ENCODE data around the gene ATG4B. TPM values are rescaled to one million over a fixed set of nuclear protein-coding genes. Genes with fewer than 3 reads are reported as not detected.

Gene ATG4B
- total RNA-seq, 3 donors from 2014 or later (not counting 1 experiment from before 2014, with no cell fraction given) = 106 to 171 (median 139) TPM

DNA sequence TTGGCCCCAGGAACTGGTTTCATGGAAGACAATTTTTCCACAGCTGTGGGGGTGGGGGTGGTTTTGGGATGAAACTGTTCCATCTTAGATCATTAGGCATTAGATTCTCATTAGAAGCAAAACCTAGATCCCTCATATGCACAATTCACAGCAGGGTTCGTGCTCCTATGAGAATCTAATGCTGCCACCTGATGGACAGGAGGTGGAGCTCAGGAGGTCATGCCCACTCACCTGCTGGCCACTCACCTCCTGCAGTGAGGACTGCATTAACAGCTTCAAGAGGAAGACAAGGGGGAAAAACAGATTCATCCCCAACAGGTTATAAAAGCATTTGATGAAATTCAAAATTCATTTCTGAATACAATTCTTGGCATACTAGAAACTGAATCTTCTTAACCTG lies 39.0 kb upstream of the ATG4B start:
- no peaks in the 10 kb centered on the region for H3K36me3 Mint-ChIP-seq
- no peaks in the 10 kb centered on the region for H3K9me3 Mint-ChIP-seq
- 87% methylated on average over 1 of the region's 1 CpG for WGBS (ENCODE audit: insufficient coverage)

GRCh38 chr2:241599615-241600014 lies 37.9 kb upstream of the ATG4B start:
- no peaks in the 10 kb centered on the region for H3K9me3 Mint-ChIP-seq
- intact Hi-C loops (cut with micrococcal nuclease) = no loop called here
- H3K27ac ChIP-seq (ENCODE audit: low read length) = no peak overlapping the region
- no peak overlapping the region for H3K4me3 Mint-ChIP-seq
- TF ChIP-seq CTCF (IDR thresholded peaks at IDR 0.05) = no peak
- H3K9me3 ChIP-seq (ENCODE audit: control insufficient read depth, insufficient read depth, low read length) = no peaks in the 10 kb centered on the region
- DNase-seq = no peak
- 95% methylated on average over 6 of the region's 6 CpGs for WGBS (ENCODE audit: insufficient coverage)
- H3K4me1 ChIP-seq (ENCODE audit: control insufficient read depth, insufficient read depth, low read length) = no peaks in the 10 kb centered on the region
- H3K27me3 ChIP-seq (ENCODE audit: control insufficient read depth, insufficient read depth, low read length) = no peaks in the 10 kb centered on the region
- H3K27ac Mint-ChIP-seq = no peak overlapping the region
- no peaks in the 10 kb centered on the region for H3K4me1 Mint-ChIP-seq
- no peak for ATAC-seq
- H3K27me3 Mint-ChIP-seq (ENCODE audit: low read depth in 2 of 2) = no peaks in the 10 kb centered on the region
- H3K36me3 ChIP-seq (ENCODE audit: control insufficient read depth, insufficient read depth, low read length) = peaks cover 15% of the 10 kb centered on the region
- H3K4me3 ChIP-seq (ENCODE audit: low read length) = no peak overlapping the region
- H3K36me3 Mint-ChIP-seq = no peaks in the 10 kb centered on the region

More for the DNA sequence above, 39.0 kb upstream of the ATG4B start:
- H3K27me3 Mint-ChIP-seq (ENCODE audit: low read depth in 2 of 2) = no peaks in the 10 kb centered on the region
- H3K4me1 Mint-ChIP-seq = no peaks in the 10 kb centered on the region
- peak in 1 of 3 donors; percentile 52 for ATAC-seq
- no peaks in the 10 kb centered on the region for H3K9me3 ChIP-seq (ENCODE audit: control insufficient read depth, insufficient read depth, low read length)
- H3K4me3 ChIP-seq (ENCODE audit: low read length) = no peak overlapping the region
- no peak overlapping the region for H3K27ac Mint-ChIP-seq
- H3K4me1 ChIP-seq (ENCODE audit: control insufficient read depth, insufficient read depth, low read length) = no peaks in the 10 kb centered on the region
- H3K27ac ChIP-seq (ENCODE audit: low read length) = no peak overlapping the region
- no peak overlapping the region for H3K4me3 Mint-ChIP-seq
- no peak for DNase-seq
- no peak for TF ChIP-seq CTCF (IDR thresholded peaks at IDR 0.05)
- no peaks in the 10 kb centered on the region for H3K27me3 ChIP-seq (ENCODE audit: control insufficient read depth, insufficient read depth, low read length)
- intact Hi-C loops (cut with micrococcal nuclease) = no loop called here
- peaks cover 14% of the 10 kb centered on the region for H3K36me3 ChIP-seq (ENCODE audit: control insufficient read depth, insufficient read depth, low read length)

DNA sequence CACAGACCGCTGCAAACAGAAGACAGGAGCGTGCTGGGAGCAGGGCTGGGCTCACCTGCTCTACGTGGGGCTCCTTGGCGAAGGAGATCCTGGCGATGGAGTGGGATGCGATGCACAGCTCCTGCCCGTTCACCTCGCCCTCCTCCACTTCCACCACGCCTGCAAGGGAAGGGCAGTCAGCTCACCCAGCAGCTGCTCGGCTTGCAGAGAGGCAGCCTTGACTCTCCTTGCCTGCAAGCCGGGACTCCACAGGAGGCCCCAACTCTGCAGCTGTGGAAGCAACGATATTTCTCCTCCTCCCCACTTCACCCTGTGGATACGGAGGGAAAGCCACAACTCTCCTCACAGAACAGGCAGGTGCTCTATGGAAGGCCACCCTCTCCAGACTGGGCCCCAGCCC lies 35.7 kb upstream of the ATG4B start:
- H3K36me3 ChIP-seq (ENCODE audit: control insufficient read depth, insufficient read depth, low read length) = peaks cover 21% of the 10 kb centered on the region
- ATAC-seq (no peak), DNase-seq (no peak)
- no peaks in the 10 kb centered on the region for H3K27me3 Mint-ChIP-seq (ENCODE audit: low read depth in 2 of 2)
- H3K4me1 Mint-ChIP-seq = no peaks in the 10 kb centered on the region
- no peaks in the 10 kb centered on the region for H3K4me1 ChIP-seq (ENCODE audit: control insufficient read depth, insufficient read depth, low read length)
- H3K4me3 Mint-ChIP-seq = no peak overlapping the region
- intact Hi-C loops (cut with micrococcal nuclease) = no loop called here
- H3K36me3 Mint-ChIP-seq = no peaks in the 10 kb centered on the region
- H3K27ac ChIP-seq (ENCODE audit: low read length) = no peak overlapping the region
- no peaks in the 10 kb centered on the region for H3K9me3 Mint-ChIP-seq
- no peaks in the 10 kb centered on the region for H3K9me3 ChIP-seq (ENCODE audit: control insufficient read depth, insufficient read depth, low read length)
- no peak overlapping the region for H3K4me3 ChIP-seq (ENCODE audit: low read length)
- H3K27ac Mint-ChIP-seq = no peak overlapping the region
- no peaks in the 10 kb centered on the region for H3K27me3 ChIP-seq (ENCODE audit: control insufficient read depth, insufficient read depth, low read length)
- no peak for TF ChIP-seq CTCF (IDR thresholded peaks at IDR 0.05)
- whole genome bisulfite sequencing (ENCODE audit: insufficient coverage) = 94% methylated on average over 13 of the region's 13 CpGs

DNA sequence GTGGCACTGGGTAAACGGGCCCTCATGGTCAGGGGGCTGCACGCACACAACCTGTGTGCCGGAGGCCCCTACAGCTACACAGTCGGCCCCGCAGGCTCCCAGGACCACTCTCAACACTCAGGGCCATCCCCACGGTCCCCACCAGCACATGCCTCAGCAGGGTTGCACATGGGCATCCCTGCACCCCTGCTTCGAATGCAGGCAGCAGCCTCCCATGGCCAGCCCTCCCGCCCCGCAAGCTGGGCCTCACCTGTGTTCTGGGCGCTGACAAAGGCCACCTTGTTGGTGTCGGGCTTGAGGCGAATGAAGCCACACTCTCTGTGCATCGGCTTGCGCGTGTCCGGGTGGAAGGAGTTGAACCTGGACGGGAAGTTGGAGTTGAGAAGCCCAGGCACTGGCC lies 34.8 kb upstream of the ATG4B start:
- H3K4me1 ChIP-seq (ENCODE audit: control insufficient read depth, insufficient read depth, low read length) = no peaks in the 10 kb centered on the region
- no peaks in the 10 kb centered on the region for H3K36me3 Mint-ChIP-seq
- no peak overlapping the region for H3K4me3 Mint-ChIP-seq
- H3K27me3 Mint-ChIP-seq (ENCODE audit: low read depth in 2 of 2) = no peaks in the 10 kb centered on the region
- H3K36me3 ChIP-seq (ENCODE audit: control insufficient read depth, insufficient read depth, low read length) = peaks cover 21% of the 10 kb centered on the region
- ATAC-seq (no peak), DNase-seq (no peak)
- no peak overlapping the region for H3K4me3 ChIP-seq (ENCODE audit: low read length)
- H3K9me3 ChIP-seq (ENCODE audit: control insufficient read depth, insufficient read depth, low read length) = no peaks in the 10 kb centered on the region
- H3K9me3 Mint-ChIP-seq = no peaks in the 10 kb centered on the region
- no peak overlapping the region for H3K27ac Mint-ChIP-seq
- intact Hi-C loops (cut with micrococcal nuclease) = no loop called here
- H3K27ac ChIP-seq (ENCODE audit: low read length) = no peak overlapping the region
- 99% methylated on average over 17 of the region's 17 CpGs for WGBS (ENCODE audit: insufficient coverage)
- H3K4me1 Mint-ChIP-seq = no peaks in the 10 kb centered on the region
- TF ChIP-seq CTCF (IDR thresholded peaks at IDR 0.05) = no peak
- no peaks in the 10 kb centered on the region for H3K27me3 ChIP-seq (ENCODE audit: control insufficient read depth, insufficient read depth, low read length)

Data from natural killer cell (primary cell).